ENCODE results near the gene LEPR.

The LEPR gene

GRCh38 chr1:65412984-65413375, 7.5 kb upstream of the LEPR start:
- DNase-seq: no peak

DNA sequence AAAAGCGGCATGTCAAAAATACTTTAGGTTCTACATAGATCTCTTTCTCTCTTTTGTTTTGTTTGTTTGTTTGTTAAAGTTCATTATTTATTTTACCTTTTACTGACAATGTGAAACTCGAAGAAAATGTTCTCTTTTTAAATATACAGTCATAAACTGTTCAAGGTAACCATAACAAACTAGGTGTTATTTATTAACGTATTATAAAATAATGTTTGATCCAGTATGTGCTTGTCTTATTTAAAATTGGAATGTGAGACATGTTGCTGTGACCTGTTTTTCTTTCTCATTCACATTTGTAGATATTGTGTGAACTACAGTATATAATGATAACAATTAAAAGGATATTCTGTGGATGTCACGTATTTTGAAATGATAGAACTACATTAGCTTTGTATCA, 5.9 kb upstream of the LEPR start:
- no peak for DNase-seq

DNA sequence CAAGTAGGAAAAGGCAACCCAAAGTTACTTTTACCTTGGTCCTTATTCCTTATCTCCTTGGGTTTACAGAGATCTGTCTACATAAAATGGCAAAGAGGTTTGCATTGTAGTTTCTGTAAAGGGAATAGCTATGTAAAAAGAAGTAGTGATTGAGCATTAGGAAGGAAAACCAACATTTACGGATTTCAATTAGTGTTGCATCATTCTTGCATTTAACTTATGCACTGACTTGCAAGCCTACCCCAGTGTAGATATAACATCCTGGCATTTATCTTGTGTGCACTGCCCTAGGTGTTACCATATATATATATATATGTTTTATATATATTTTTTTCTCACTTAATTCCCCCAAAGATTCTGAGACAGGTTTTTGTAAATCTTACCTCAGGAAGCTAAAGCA, 3.7 kb upstream of the LEPR start:
- no peak for DNase-seq

DNA sequence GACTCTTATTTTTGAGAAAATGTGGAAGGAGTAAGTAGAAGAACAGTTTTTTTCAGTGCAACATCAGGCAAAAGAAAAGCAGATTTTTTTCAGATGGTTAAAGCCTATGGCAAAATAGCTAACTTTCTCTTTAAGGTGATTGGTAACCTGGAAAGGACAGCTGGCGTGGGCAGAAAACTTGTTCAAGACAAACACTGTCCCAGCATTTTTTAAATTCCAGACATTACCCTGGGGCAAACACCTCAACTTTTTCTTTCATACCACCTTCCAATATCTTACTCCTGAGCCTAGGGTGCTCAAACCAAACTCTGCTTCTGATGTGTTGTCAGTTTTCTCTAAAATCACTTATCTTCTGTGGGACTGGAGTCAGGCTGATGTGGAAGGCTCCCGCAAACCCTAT, 2.7 kb upstream of the LEPR start:
- no peak for DNase-seq

DNA sequence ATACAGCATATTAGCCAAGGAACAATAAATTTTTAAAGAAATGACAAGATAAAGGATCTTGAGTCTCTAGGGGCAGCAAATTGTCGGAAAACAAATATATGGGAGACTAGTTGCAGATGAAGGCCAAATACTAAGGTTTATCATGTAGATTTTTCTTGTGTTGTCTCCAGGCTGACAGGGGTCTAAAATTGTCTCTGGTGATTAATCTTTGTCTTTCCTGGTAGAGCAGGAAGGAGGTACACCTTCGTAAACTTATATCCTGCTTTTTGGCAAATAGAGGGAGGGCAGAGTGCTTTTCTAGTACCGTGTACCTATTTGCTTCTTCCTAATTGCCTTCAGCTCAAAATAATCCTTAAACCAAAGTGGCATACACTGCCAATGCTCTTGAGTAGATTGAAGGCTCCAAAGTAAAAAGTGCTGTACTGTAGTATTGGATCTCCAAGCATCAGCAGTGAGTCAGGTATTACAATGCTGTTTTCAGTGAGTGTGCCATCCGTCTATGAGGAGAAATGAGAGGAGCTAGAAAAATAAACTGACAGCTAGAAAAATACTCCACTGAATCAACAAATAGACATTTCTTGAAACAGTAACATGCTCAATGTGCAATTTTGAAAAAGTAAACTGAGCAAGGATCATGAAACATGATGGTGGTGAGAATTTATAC, 1.8 kb upstream of the LEPR start:
- no peak for DNase-seq

GRCh38 chr1:65419681-65420589, 533 bp upstream of the LEPR start:
- DNase-seq: peak; percentile 99

DNA sequence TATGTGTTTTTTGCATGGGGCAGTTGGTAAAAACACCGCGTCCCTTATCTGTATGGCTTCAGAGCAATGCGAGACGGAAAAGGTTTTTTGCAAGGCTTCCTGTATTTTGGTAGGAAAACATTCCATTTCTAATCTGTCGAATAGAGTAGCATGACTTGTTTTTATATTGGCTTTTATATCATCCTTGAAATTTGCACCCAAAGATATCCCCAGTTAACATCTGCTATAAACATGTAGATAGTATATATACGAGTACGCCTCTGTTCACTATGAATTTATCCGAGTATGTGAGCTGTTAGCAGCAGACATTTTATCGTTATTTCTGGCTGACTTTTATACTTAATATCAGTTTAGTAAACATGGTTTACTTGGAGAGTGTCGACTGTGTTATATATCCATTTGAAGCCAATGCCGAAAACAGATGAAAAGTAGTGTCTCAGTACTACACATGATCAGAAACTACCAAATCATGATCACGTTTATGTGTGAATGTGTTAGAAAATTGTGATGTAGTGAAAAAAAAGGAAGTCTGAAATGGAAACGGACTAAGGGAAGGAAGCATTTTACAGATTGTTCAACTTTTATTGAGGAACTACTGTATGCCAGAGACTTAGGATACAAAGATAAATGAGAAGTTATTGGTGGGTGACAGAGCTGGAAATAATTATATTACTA, 1.0 kb downstream of the LEPR start:
- DNase-seq: peak; percentile 32

GRCh38 chr1:65422241-65423203, 2.1 kb downstream of the LEPR start:
- peak; percentile 52 for DNase-seq

DNA sequence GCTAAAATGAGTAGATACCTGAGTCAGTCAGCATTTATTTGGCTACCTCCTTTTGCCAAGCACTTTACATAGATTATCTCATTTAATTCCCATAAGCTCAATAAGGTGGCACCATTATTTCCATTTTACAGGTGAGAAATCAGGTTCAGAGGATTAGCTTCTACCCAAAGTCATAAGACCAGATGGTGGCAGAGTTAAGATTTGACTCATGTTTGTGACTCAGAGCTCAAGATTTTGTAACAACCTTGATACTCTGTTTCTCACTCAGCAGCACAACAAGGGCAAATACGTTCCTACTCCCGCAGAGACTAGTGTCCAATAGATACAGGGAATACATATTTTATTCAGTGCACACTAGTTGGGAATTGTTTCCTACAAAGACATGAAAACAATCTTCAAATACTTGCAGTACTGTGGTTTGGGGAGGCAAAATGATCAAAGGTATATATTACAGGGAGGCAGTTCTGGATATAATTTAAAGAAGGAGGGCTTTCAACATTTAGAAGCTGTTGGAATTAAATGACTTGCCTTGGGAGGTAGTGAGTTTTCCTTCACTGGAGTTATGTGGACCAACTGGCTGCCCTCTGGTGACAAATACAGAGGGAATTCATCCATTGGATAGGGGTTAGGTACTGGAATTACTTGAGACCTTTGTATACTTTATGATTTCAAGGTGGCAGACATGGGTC, 3.6 kb downstream of the LEPR start:
- DNase-seq: peak; percentile 87

- DNase-seq: peak; percentile 19
Measured at GRCh38 chr1:65424573-65424889, 4.1 kb downstream of the LEPR start.

GRCh38 chr1:65425006-65425405, 4.5 kb downstream of the LEPR start:
- DNase-seq: no peak

DNA sequence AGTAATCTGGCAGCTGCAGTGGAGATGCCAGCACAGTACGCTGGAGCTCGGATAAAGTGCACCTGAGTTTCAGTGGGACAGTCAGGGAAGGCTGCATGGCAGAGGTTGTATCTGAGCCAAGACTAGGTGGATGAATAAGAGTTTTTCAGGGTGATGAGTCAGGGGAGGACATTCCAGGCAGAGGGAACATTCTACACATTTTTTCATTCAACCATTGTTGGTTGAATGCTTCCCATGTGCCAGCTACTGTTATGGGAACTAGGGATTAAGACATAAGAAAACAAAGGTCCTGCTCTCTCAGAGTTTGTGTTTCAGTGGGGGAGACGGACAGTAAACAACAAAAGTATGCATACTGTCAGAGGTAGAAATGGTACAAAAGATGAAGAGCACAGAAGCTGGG, 5.2 kb downstream of the LEPR start:
- DNase-seq: no peak

- DNase-seq: no peak
Measured at GRCh38 chr1:65429078-65429477, 8.6 kb downstream of the LEPR start.

GRCh38 chr1:65429806-65430205, 9.3 kb downstream of the LEPR start:
- peak; percentile 4 for DNase-seq

DNA sequence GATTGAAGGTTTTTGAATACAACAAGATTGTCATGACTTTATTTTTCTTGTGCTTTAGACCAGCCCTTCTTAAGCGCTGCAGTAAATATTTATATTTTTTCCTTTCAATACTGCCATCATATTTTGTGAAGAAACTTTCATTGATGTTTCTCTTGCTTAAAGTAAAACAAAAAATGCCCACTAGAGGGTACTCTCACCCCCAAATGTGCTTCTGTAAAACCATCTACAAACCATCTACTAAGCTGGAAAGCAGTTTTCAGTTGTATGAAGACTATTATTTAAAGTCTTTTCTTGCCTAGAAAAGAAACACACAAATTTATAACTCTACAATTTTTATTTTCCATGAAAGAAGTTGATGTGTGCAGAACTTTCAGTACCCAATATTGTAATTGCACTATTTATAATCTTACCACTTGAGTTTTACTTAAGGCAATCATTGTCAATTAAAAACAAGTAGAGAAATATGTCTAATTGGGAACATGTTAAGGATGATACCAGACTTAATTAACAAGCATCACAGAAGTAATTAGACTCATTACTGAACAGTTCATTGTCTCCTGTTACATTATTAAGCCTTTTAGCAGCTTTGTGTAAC, 10.7 kb downstream of the LEPR start:
- DNase-seq: peak; percentile 46

- no peak for DNase-seq
Measured at GRCh38 chr1:65432918-65433317, 12.4 kb downstream of the LEPR start.

GRCh38 chr1:65434255-65434654, 13.8 kb downstream of the LEPR start:
- DNase-seq: no peak

DNA sequence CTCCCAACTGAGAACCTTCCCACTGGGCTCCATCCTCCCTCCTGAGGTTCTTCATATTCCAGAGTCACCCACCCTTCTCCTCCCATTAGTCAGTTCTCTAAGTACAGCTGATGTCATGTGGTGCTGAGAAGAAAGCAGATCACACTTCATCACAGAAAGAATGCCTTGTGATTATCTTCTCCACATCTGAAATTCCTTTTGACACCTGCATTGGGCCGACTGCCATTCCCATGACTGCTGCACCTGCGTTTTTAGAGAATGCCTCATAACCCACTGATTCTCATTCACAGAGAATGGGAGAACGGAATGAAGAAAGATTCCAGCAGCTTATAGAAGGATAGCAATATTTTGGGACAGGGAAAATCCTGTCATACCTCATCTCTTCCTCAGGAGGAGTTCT, 14.3 kb downstream of the LEPR start:
- DNase-seq: no peak

GRCh38 chr1:65435987-65436386, 15.5 kb downstream of the LEPR start:
- DNase-seq: no peak

- DNase-seq: no peak
Measured at GRCh38 chr1:65437616-65438015, 17.1 kb downstream of the LEPR start.

DNA sequence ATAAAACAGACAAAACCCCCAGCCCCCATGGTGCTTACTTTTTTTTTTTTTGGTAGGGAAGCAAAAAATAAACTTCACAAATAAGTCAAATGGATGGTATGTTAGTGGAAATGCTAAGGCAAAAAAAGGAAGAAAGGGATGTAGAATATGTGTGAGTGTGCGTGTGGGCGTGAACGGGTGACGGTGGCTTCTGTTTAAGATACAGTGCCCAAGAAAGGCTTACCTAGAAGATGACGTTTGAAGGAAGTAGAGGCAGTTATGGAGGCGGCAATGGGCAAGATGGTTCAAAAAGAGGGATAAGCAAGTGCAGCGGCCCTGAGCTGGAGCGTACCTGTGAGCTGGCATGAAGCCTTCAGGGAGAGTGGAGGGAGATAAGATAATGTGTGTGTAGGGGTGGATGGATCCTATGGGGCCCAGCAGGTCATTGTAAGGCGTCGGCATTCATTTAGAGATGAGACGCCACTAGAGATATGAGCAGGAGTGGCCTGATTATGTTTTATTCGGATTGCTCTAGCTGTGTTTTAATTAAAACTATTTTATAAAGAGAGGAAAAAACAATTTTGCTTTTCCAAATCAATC, 19.9 kb downstream of the LEPR start:
- no peak for DNase-seq
